Transverse colon (tissue), 3 donors: ENCODE results near the gene AKR1A1.

ENCODE experiments used
- CTCF ChIP-seq, 5 experiments: fragments of 200-600 bp in 3 of 5; fragments of 450-650 bp in 2 of 5; sonication (generic) in 3 of 5; IDR thresholded peaks; 1 replicate in 2 of 5; 2 replicates in 3 of 5; pipeline ENCODE4 v1.5.1; 2016 to 2017; ENCODE audit warnings: antibody characterized with exemption in 5 of 5, inconsistent platforms in 3 of 5, mild to moderate bottlenecking in 2 of 5, moderate library complexity in 1 of 5
- EP300 ChIP-seq: sonication (generic); formaldehyde crosslinking; IDR thresholded peaks from one replicate; pipeline ENCODE4 v1.6.1; 2017; ENCODE audit warnings: antibody characterized with exemption, low read depth
- POLR2A ChIP-seq: fragments of 450-650 bp; IDR thresholded peaks from one replicate; pipeline ENCODE4 v1.6.1; 2016; ENCODE audit warnings: antibody characterized with exemption, mild to moderate bottlenecking, moderate library complexity

GRCh38 chr1:45530632-45531135, 19.9 kb upstream of the AKR1A1 start:
- no peak for TF ChIP-seq POLR2A
- no peak for TF ChIP-seq CTCF (IDR thresholded peaks at IDR 0.05)
- no peak for TF ChIP-seq EP300
